Measurements from ENCODE around the gene HDAC4.

Gene HDAC4

DNA sequence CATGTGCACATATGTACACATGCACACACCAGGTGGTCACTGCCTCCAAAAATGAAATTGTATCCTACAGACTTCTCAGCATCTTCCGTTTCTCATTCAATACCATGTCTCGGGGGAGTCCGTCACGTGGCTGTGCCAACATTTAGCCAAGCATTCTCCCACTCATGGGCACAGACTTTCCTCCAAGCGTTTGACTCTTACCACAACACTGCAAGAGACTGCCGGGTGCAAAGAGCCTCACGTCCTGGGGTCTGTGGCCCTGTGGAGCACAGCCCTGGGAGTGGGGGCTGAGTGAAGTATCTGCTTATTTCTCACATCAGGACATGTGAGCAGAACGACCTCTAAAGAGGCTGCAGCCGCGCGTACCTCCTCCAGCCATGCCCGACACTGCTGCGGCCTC, 28.0 kb downstream of the HDAC4 start:
- H3K4me3 ChIP-seq (ENCODE audit: low read depth, low read length) = no peak overlapping the region
- no peaks in the 10 kb centered on the region; the same call in 1 of the 2 replicates for H3K4me1 ChIP-seq (ENCODE audit: control insufficient read depth, insufficient read depth, low read length)
- POLR2A ChIA-PET = no interaction called here
- CTCF ChIA-PET = no interaction called here
- TF ChIP-seq ZNF394 (tag by site-specific recombination; IDR thresholded peaks at IDR 0.05; ENCODE audit: borderline replicate concordance) = no peak
- no peak for TF ChIP-seq BCL11A (tag by site-specific recombination; IDR thresholded peaks at IDR 0.05; ENCODE audit: low read depth)
- TF ChIP-seq ZNF549 (tag by site-specific recombination; IDR thresholded peaks at IDR 0.05) = no peak
- no peak for TF ChIP-seq ZNF214 (tag by site-specific recombination; IDR thresholded peaks at IDR 0.05; ENCODE audit: borderline replicate concordance)
- no peak for TF ChIP-seq ZNF302 (tag by site-specific recombination; IDR thresholded peaks at IDR 0.05; ENCODE audit: low read depth)
- no peak for TF ChIP-seq ZNF2 (tag by site-specific recombination; IDR thresholded peaks at IDR 0.05)
- TF ChIP-seq ZNF501 (tag by site-specific recombination; IDR thresholded peaks at IDR 0.05) = no peak
- TF ChIP-seq, protein P1, sequence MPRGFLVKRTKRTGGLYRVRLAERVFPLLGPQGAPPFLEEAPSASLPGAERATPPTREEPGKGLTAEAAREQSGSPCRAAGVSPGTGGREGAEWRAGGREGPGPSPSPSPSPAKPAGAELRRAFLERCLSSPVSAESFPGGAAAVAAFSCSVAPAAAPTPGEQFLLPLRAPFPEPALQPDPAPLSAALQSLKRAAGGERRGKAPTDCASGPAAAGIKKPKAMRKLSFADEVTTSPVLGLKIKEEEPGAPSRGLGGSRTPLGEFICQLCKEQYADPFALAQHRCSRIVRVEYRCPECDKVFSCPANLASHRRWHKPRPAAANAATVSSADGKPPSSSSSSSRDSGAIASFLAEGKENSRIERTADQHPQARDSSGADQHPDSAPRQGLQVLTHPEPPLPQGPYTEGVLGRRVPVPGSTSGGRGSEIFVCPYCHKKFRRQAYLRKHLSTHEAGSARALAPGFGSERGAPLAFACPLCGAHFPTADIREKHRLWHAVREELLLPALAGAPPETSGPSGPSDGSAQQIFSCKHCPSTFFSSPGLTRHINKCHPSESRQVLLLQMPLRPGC (tag by site-specific recombination; IDR thresholded peaks at IDR 0.05) = no peak
- TF ChIP-seq, protein P2, sequence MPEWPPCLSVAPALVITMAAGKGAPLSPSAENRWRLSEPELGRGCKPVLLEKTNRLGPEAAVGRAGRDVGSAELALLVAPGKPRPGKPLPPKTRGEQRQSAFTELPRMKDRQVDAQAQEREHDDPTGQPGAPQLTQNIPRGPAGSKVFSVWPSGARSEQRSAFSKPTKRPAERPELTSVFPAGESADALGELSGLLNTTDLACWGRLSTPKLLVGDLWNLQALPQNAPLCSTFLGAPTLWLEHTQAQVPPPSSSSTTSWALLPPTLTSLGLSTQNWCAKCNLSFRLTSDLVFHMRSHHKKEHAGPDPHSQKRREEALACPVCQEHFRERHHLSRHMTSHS (tag by site-specific recombination; IDR thresholded peaks at IDR 0.05) = no peak
- TF ChIP-seq, protein P3, sequence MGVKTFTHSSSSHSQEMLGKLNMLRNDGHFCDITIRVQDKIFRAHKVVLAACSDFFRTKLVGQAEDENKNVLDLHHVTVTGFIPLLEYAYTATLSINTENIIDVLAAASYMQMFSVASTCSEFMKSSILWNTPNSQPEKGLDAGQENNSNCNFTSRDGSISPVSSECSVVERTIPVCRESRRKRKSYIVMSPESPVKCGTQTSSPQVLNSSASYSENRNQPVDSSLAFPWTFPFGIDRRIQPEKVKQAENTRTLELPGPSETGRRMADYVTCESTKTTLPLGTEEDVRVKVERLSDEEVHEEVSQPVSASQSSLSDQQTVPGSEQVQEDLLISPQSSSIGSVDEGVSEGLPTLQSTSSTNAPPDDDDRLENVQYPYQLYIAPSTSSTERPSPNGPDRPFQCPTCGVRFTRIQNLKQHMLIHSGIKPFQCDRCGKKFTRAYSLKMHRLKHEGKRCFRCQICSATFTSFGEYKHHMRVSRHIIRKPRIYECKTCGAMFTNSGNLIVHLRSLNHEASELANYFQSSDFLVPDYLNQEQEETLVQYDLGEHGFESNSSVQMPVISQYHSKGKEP (tag by site-specific recombination; IDR thresholded peaks at IDR 0.05) = no peak
- TF ChIP-seq, protein P4, sequence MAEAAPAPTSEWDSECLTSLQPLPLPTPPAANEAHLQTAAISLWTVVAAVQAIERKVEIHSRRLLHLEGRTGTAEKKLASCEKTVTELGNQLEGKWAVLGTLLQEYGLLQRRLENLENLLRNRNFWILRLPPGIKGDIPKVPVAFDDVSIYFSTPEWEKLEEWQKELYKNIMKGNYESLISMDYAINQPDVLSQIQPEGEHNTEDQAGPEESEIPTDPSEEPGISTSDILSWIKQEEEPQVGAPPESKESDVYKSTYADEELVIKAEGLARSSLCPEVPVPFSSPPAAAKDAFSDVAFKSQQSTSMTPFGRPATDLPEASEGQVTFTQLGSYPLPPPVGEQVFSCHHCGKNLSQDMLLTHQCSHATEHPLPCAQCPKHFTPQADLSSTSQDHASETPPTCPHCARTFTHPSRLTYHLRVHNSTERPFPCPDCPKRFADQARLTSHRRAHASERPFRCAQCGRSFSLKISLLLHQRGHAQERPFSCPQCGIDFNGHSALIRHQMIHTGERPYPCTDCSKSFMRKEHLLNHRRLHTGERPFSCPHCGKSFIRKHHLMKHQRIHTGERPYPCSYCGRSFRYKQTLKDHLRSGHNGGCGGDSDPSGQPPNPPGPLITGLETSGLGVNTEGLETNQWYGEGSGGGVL (tag by site-specific recombination; IDR thresholded peaks at IDR 0.05) = no peak
- no peak for TF ChIP-seq ZNF776 (tag by site-specific recombination; IDR thresholded peaks at IDR 0.05; ENCODE audit: borderline replicate concordance)
- no peak for TF ChIP-seq ZNF266 (tag by site-specific recombination; IDR thresholded peaks at IDR 0.05; ENCODE audit: low read depth)
- TF ChIP-seq, protein P5, sequence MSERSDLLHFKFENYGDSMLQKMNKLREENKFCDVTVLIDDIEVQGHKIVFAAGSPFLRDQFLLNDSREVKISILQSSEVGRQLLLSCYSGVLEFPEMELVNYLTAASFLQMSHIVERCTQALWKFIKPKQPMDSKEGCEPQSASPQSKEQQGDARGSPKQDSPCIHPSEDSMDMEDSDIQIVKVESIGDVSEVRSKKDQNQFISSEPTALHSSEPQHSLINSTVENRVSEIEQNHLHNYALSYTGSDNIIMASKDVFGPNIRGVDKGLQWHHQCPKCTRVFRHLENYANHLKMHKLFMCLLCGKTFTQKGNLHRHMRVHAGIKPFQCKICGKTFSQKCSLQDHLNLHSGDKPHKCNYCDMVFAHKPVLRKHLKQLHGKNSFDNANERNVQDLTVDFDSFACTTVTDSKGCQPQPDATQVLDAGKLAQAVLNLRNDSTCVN (tag by site-specific recombination; optimal IDR thresholded peaks at IDR 0.05) = no peak
- TF ChIP-seq ZNF747 (tag by site-specific recombination; IDR thresholded peaks at IDR 0.05) = no peak
- no peak for TF ChIP-seq ZNF426 (tag by site-specific recombination; IDR thresholded peaks at IDR 0.05)
- no peaks in the 10 kb centered on the region for H3K36me3 ChIP-seq (ENCODE audit: control insufficient read depth in 2 of 2, insufficient read depth in 1 of 2, low read length in 2 of 2)
- H3K27ac ChIP-seq (ENCODE audit: extremely low read depth, low read depth, low read length) = no peak overlapping the region
- H3K9me3 ChIP-seq (ENCODE audit: control insufficient read depth, insufficient read depth, low read depth, low read length) = no peaks in the 10 kb centered on the region
